HEK293 (cell line): ENCODE measurements around the gene BRI3BP.

Experiments used
- KLF10 ChIP-seq: fragments of 450-650 bp; IDR thresholded peaks from 2 replicates; pipeline ENCODE4 v1.5.1; 2018; ENCODE audit warnings: missing biosample characterization, mild to moderate bottlenecking, missing genetic modification characterization
- OSR2 ChIP-seq: fragments of 450-650 bp; formaldehyde crosslinking; IDR thresholded peaks from 2 replicates; pipeline ENCODE4 v1.5.1; 2016; ENCODE audit warnings: missing biosample characterization, missing genetic modification characterization
- SP7 ChIP-seq: fragments of 450-650 bp; formaldehyde crosslinking; IDR thresholded peaks from 2 replicates; pipeline ENCODE4 v1.5.1; 2016; ENCODE audit warnings: missing biosample characterization, missing genetic modification characterization
- WT1 ChIP-seq: fragments of 450-650 bp; formaldehyde crosslinking; IDR thresholded peaks from 2 replicates; pipeline ENCODE4 v1.5.1; 2016; ENCODE audit warnings: missing biosample characterization, missing genetic modification characterization
- YY1 ChIP-seq: fragments of 450-650 bp; formaldehyde crosslinking; IDR thresholded peaks from 2 replicates; pipeline ENCODE4 v1.5.1; 2018; ENCODE audit warnings: missing biosample characterization, missing genetic modification characterization
- YY2 ChIP-seq: fragments of 450-650 bp; formaldehyde crosslinking; IDR thresholded peaks from 2 replicates; pipeline ENCODE4 v1.5.1; 2016; ENCODE audit warnings: missing biosample characterization, missing genetic modification characterization
- ZBTB20 ChIP-seq: fragments of 450-650 bp; formaldehyde crosslinking; IDR thresholded peaks from 2 replicates; pipeline ENCODE4 v1.5.1; 2016; ENCODE audit warnings: missing biosample characterization, missing genetic modification characterization
- ZBTB7A ChIP-seq: fragments of 450-650 bp; formaldehyde crosslinking; IDR thresholded peaks from 2 replicates; pipeline ENCODE4 v1.5.1; 2016; ENCODE audit warnings: low read depth, missing biosample characterization, missing genetic modification characterization
- ZEB2 ChIP-seq: fragments of 450-650 bp; formaldehyde crosslinking; IDR thresholded peaks from 2 replicates; pipeline ENCODE4 v1.5.1; 2016; ENCODE audit warnings: missing biosample characterization, missing genetic modification characterization
- ZNF2 ChIP-seq: fragments of 450-650 bp; formaldehyde crosslinking; IDR thresholded peaks from 2 replicates; pipeline ENCODE4 v1.5.1; 2016; ENCODE audit warnings: missing biosample characterization, missing genetic modification characterization
- ZNF223 ChIP-seq: fragments of 450-650 bp; formaldehyde crosslinking; IDR thresholded peaks from 2 replicates; pipeline ENCODE4 v1.5.1; 2016; ENCODE audit warnings: missing biosample characterization, missing genetic modification characterization
- ZNF341 ChIP-seq: fragments of 450-650 bp; formaldehyde crosslinking; IDR thresholded peaks from 2 replicates; pipeline ENCODE4; 2016; ENCODE audit warnings: low read depth, missing biosample characterization, missing genetic modification characterization
- ZNF350 ChIP-seq: fragments of 450-650 bp; formaldehyde crosslinking; IDR thresholded peaks from 2 replicates; pipeline ENCODE4 v1.5.0; 2017; ENCODE audit warnings: missing biosample characterization, mild to moderate bottlenecking, missing genetic modification characterization
- ZNF366 ChIP-seq: fragments of 450-650 bp; formaldehyde crosslinking; conservative IDR thresholded peaks from 2 replicates; pipeline ENCODE4 v1.5.1; 2016; ENCODE audit warnings: missing biosample characterization, missing genetic modification characterization
- ZNF394 ChIP-seq: fragments of 450-650 bp; formaldehyde crosslinking; IDR thresholded peaks from 2 replicates; pipeline ENCODE4 v1.5.1; 2016; ENCODE audit warnings: missing biosample characterization, missing genetic modification characterization, mild to moderate bottlenecking, moderate library complexity, borderline replicate concordance
- ZNF48 ChIP-seq: fragments of 450-650 bp; formaldehyde crosslinking; IDR thresholded peaks from 2 replicates; pipeline ENCODE4 v1.5.1; 2016; ENCODE audit warnings: missing biosample characterization, missing genetic modification characterization
- ZNF843 ChIP-seq: fragments of 450-650 bp; formaldehyde crosslinking; IDR thresholded peaks from 2 replicates; pipeline ENCODE4 v1.5.1; 2016; ENCODE audit warnings: missing biosample characterization, missing genetic modification characterization
- ZSCAN30 ChIP-seq: fragments of 450-650 bp; IDR thresholded peaks from 2 replicates; pipeline ENCODE4 v1.5.1; 2018; ENCODE audit warnings: missing biosample characterization, mild to moderate bottlenecking, missing genetic modification characterization, moderate library complexity
- TF ChIP-seq, protein P1 (sequence below): fragments of 450-650 bp; formaldehyde crosslinking; IDR thresholded peaks from 2 replicates; pipeline ENCODE4 v1.5.1; 2017; ENCODE audit warnings: missing biosample characterization, mild to moderate bottlenecking, missing genetic modification characterization, moderate library complexity
- TF ChIP-seq, protein P2 (sequence below): fragments of 450-650 bp; IDR thresholded peaks from 2 replicates; pipeline ENCODE4 v1.5.1; 2018; ENCODE audit warnings: missing biosample characterization, mild to moderate bottlenecking, missing genetic modification characterization
- TF ChIP-seq, protein P3 (sequence below): fragments of 450-650 bp; formaldehyde crosslinking; IDR thresholded peaks from 2 replicates; pipeline ENCODE4 v1.5.1; 2016; ENCODE audit warnings: missing biosample characterization, missing genetic modification characterization
- TF ChIP-seq, protein P4 (sequence below): fragments of 450-650 bp; formaldehyde crosslinking; IDR thresholded peaks from 2 replicates; pipeline ENCODE4 v1.5.1; 2016; ENCODE audit warnings: missing biosample characterization, missing genetic modification characterization
- TF ChIP-seq, protein P5 (sequence below): fragments of 450-650 bp; formaldehyde crosslinking; IDR thresholded peaks from 2 replicates; pipeline ENCODE4 v1.5.1; 2016; ENCODE audit warnings: missing biosample characterization, missing genetic modification characterization
- TF ChIP-seq, protein P6 (sequence below): fragments of 450-650 bp; formaldehyde crosslinking; IDR thresholded peaks from 2 replicates; pipeline ENCODE4 v1.5.1; 2016; ENCODE audit warnings: missing biosample characterization, missing genetic modification characterization
- TF ChIP-seq, protein P7 (sequence below): fragments of 450-650 bp; formaldehyde crosslinking; IDR thresholded peaks from 2 replicates; pipeline ENCODE4 v1.5.1; 2016; ENCODE audit warnings: missing biosample characterization, missing genetic modification characterization

Gene BRI3BP

DNA sequence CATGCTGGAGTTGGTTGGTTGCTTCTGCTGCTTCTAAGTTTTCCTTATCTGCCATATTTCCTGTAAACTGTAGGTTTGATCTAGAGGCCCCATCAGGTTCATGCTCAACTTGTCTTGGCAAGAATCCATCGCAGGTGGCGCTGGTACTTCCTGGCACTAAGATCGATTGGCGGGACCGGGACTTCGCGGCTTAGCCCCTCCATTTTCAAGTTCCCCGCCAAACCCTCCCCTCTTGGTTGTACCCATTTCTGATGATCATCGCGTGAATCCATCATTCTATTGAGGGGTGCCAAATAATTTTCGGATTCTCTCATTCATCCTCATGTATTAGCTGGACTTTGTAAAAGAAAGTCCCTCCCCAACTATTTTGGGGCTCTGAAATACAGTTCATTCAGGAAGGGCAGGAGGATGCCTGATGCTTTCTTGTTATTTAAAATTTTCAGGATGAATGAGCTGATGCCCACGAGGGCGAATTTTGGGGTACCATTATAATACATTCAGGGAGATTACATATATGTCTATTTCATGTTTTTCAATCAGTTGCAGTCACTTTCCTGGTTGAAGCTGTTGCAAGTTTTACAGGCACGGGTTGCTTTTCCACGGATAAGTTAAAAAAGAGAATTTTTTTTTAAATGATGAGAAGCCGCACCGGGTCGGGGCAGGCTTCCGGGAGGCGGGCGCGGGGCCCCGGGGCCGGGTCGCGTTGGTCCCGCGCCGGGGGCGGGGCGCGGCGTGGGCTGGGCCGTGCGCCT lies 395 bp upstream of the BRI3BP start (continued):
- TF ChIP-seq, protein P1, sequence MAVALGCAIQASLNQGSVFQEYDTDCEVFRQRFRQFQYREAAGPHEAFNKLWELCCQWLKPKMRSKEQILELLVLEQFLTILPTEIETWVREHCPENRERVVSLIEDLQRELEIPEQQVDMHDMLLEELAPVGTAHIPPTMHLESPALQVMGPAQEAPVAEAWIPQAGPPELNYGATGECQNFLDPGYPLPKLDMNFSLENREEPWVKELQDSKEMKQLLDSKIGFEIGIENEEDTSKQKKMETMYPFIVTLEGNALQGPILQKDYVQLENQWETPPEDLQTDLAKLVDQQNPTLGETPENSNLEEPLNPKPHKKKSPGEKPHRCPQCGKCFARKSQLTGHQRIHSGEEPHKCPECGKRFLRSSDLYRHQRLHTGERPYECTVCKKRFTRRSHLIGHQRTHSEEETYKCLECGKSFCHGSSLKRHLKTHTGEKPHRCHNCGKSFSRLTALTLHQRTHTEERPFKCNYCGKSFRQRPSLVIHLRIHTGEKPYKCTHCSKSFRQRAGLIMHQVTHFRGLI (tag by site-specific recombination): no peak
- TF ChIP-seq, protein P2, sequence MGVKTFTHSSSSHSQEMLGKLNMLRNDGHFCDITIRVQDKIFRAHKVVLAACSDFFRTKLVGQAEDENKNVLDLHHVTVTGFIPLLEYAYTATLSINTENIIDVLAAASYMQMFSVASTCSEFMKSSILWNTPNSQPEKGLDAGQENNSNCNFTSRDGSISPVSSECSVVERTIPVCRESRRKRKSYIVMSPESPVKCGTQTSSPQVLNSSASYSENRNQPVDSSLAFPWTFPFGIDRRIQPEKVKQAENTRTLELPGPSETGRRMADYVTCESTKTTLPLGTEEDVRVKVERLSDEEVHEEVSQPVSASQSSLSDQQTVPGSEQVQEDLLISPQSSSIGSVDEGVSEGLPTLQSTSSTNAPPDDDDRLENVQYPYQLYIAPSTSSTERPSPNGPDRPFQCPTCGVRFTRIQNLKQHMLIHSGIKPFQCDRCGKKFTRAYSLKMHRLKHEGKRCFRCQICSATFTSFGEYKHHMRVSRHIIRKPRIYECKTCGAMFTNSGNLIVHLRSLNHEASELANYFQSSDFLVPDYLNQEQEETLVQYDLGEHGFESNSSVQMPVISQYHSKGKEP (tag by site-specific recombination): 0 out of 2 replicates have a peak, but pooled peaks have one; percentile 26
- no peak for TF ChIP-seq ZNF350 (tag by site-specific recombination)
- peak; percentile 76; the same call in 1 of the 2 replicates for TF ChIP-seq ZBTB7A (tag by site-specific recombination)
- TF ChIP-seq, protein P3, sequence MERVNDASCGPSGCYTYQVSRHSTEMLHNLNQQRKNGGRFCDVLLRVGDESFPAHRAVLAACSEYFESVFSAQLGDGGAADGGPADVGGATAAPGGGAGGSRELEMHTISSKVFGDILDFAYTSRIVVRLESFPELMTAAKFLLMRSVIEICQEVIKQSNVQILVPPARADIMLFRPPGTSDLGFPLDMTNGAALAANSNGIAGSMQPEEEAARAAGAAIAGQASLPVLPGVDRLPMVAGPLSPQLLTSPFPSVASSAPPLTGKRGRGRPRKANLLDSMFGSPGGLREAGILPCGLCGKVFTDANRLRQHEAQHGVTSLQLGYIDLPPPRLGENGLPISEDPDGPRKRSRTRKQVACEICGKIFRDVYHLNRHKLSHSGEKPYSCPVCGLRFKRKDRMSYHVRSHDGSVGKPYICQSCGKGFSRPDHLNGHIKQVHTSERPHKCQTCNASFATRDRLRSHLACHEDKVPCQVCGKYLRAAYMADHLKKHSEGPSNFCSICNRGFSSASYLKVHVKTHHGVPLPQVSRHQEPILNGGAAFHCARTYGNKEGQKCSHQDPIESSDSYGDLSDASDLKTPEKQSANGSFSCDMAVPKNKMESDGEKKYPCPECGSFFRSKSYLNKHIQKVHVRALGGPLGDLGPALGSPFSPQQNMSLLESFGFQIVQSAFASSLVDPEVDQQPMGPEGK (tag by site-specific recombination): peak; percentile 91
- TF ChIP-seq, protein P4, sequence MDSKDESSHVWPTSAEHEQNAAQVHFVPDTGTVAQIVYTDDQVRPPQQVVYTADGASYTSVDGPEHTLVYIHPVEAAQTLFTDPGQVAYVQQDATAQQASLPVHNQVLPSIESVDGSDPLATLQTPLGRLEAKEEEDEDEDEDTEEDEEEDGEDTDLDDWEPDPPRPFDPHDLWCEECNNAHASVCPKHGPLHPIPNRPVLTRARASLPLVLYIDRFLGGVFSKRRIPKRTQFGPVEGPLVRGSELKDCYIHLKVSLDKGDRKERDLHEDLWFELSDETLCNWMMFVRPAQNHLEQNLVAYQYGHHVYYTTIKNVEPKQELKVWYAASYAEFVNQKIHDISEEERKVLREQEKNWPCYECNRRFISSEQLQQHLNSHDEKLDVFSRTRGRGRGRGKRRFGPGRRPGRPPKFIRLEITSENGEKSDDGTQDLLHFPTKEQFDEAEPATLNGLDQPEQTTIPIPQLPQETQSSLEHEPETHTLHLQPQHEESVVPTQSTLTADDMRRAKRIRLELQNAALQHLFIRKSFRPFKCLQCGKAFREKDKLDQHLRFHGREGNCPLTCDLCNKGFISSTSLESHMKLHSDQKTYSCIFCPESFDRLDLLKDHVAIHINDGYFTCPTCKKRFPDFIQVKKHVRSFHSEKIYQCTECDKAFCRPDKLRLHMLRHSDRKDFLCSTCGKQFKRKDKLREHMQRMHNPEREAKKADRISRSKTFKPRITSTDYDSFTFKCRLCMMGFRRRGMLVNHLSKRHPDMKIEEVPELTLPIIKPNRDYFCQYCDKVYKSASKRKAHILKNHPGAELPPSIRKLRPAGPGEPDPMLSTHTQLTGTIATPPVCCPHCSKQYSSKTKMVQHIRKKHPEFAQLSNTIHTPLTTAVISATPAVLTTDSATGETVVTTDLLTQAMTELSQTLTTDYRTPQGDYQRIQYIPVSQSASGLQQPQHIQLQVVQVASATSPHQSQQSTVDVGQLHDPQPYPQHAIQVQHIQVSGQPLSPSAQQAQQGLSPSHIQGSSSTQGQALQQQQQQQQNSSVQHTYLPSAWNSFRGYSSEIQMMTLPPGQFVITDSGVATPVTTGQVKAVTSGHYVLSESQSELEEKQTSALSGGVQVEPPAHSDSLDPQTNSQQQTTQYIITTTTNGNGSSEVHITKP (tag by site-specific recombination): peak; percentile 95
- no peak for TF ChIP-seq ZNF843 (tag by site-specific recombination)
- peak; percentile 64; the same call in 1 of the 2 replicates for TF ChIP-seq KLF10 (tag by site-specific recombination)
- TF ChIP-seq ZNF48 (tag by site-specific recombination): no peak
- TF ChIP-seq, protein P5, sequence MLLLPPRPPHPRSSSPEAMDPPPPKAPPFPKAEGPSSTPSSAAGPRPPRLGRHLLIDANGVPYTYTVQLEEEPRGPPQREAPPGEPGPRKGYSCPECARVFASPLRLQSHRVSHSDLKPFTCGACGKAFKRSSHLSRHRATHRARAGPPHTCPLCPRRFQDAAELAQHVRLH (tag by site-specific recombination): peak; percentile 33; the same call in 1 of the 2 replicates
- no peak for TF ChIP-seq ZNF341 (tag by site-specific recombination)
- TF ChIP-seq ZNF366 (tag by site-specific recombination): peak; percentile 69
- TF ChIP-seq, protein P6, sequence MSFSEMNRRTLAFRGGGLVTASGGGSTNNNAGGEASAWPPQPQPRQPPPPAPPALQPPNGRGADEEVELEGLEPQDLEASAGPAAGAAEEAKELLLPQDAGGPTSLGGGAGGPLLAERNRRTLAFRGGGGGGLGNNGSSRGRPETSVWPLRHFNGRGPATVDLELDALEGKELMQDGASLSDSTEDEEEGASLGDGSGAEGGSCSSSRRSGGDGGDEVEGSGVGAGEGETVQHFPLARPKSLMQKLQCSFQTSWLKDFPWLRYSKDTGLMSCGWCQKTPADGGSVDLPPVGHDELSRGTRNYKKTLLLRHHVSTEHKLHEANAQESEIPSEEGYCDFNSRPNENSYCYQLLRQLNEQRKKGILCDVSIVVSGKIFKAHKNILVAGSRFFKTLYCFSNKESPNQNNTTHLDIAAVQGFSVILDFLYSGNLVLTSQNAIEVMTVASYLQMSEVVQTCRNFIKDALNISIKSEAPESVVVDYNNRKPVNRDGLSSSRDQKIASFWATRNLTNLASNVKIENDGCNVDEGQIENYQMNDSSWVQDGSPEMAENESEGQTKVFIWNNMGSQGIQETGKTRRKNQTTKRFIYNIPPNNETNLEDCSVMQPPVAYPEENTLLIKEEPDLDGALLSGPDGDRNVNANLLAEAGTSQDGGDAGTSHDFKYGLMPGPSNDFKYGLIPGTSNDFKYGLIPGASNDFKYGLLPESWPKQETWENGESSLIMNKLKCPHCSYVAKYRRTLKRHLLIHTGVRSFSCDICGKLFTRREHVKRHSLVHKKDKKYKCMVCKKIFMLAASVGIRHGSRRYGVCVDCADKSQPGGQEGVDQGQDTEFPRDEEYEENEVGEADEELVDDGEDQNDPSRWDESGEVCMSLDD (tag by site-specific recombination): peak; percentile 85
- TF ChIP-seq YY1 (tag by site-specific recombination): peak; percentile 64
- 0 out of 2 replicates have a peak, but pooled peaks have one; percentile 37 for TF ChIP-seq YY2 (tag by site-specific recombination)
- TF ChIP-seq, protein P7, sequence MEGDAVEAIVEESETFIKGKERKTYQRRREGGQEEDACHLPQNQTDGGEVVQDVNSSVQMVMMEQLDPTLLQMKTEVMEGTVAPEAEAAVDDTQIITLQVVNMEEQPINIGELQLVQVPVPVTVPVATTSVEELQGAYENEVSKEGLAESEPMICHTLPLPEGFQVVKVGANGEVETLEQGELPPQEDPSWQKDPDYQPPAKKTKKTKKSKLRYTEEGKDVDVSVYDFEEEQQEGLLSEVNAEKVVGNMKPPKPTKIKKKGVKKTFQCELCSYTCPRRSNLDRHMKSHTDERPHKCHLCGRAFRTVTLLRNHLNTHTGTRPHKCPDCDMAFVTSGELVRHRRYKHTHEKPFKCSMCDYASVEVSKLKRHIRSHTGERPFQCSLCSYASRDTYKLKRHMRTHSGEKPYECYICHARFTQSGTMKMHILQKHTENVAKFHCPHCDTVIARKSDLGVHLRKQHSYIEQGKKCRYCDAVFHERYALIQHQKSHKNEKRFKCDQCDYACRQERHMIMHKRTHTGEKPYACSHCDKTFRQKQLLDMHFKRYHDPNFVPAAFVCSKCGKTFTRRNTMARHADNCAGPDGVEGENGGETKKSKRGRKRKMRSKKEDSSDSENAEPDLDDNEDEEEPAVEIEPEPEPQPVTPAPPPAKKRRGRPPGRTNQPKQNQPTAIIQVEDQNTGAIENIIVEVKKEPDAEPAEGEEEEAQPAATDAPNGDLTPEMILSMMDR (tag by site-specific recombination): peak; percentile 64
- peak; percentile 95 for TF ChIP-seq ZEB2 (tag by site-specific recombination)
- TF ChIP-seq ZBTB20: peak; percentile 88
- TF ChIP-seq ZNF2 (tag by site-specific recombination): 0 out of 2 replicates have a peak, but pooled peaks have one; percentile 39
- TF ChIP-seq ZSCAN30 (tag by site-specific recombination): peak; percentile 22; the same call in 1 of the 2 replicates
- no peak for TF ChIP-seq ZNF223 (tag by site-specific recombination)
- TF ChIP-seq WT1 (tag by site-specific recombination): 0 out of 2 replicates have a peak, but pooled peaks have one; percentile 11
- TF ChIP-seq ZNF394 (tag by site-specific recombination): peak; percentile 48; the same call in 1 of the 2 replicates
- TF ChIP-seq SP7 (tag by site-specific recombination): peak; percentile 71
- TF ChIP-seq OSR2: no peak; the same call in 1 of the 2 replicates
